GM23248 (cell line): ENCODE measurements around the gene CMIP.

ENCODE experiments used
- EZH2 ChIP-seq: fragments of 200-600 bp; sonication (generic); IDR thresholded peaks from 2 replicates; pipeline ENCODE4 v1.6.1; 2018; ENCODE audit warnings: antibody characterized with exemption, mild to moderate bottlenecking; ENCODE audit not compliant: insufficient read depth, poor library complexity, severe bottlenecking
- EZH2phosphoT487 ChIP-seq: fragments of 200-600 bp; sonication (generic); IDR thresholded peaks from 2 replicates; pipeline ENCODE4 v1.6.1; 2018; ENCODE audit warnings: antibody characterized with exemption, moderate library complexity, mild to moderate bottlenecking, low read depth; ENCODE audit not compliant: insufficient read depth

GRCh38 chr16:81445143-81445961 lies 744 bp downstream of the CMIP start:
- TF ChIP-seq EZH2phosphoT487 = no peak
- TF ChIP-seq EZH2 = no peak
